Motor neuron (in vitro differentiated cells): Measurements from ENCODE around the gene SIRT2. TPM values are rescaled to one million over a fixed set of nuclear protein-coding genes. Genes with fewer than 3 reads are reported as not detected.
"Not testable (repeated sequence)": the region's sequence is repeated elsewhere in the genome, so short reads cannot be mapped to it uniquely, and the experiment has no call there.

Source experiments
- ATAC-seq, 8 experiments: fragments of 200-7000 bp; cut with Tn5 transposase; replicated peaks in 6 of 8; 2 replicates each; pipeline ENCODE4 v1.8.0; 2021; ENCODE audit warnings: mild to moderate bottlenecking in 8 of 8, moderate library complexity in 8 of 8
- H3K27ac ChIP-seq, 2 donors: fragments of 250-450 bp; sonication (Bioruptor Pico); 2 replicates each; pipeline ENCODE4 v1.9.0; 2021; ENCODE audit warnings: antibody characterized with exemption in 2 of 2, mild to moderate bottlenecking in 2 of 2, moderate library complexity in 1 of 2
- H3K4me1 ChIP-seq, 2 donors: fragments of 250-450 bp; sonication (Bioruptor Pico); replicated peaks in 1 of 2; 2 replicates each; pipeline ENCODE4 v1.6.1; 2021; ENCODE audit warnings: antibody characterized with exemption in 2 of 2, mild to moderate bottlenecking in 2 of 2, moderate library complexity in 1 of 2
- H3K4me3 ChIP-seq, 5 donors: fragments of 250-450 bp; sonication (Bioruptor Pico); 2 replicates each; pipeline ENCODE4 v1.9.0; 2021; ENCODE audit warnings: antibody characterized with exemption in 5 of 5, mild to moderate bottlenecking in 5 of 5, moderate library complexity in 4 of 5
- WGBS, 10 experiments: fragments of 450-650 bp; shearing (Covaris generic); methylation state at CpG; one replicate each; pipeline ENCODE4 v1.0.0; 2022; 5-methylcytosine and 5-hydroxymethylcytosine counted together
- in situ Hi-C, 9 experiments: fragments of 400-800 bp; cut with MboI; loops; one replicate each; pipeline ENCODE4 v1.15.0; 2021; ENCODE audit warnings: low sequenced_read_pairs in 9 of 9, low pct_unique_long_range_greater_than_20kb in 2 of 9; ENCODE audit not compliant: unreplicated experiment in 9 of 9
- total RNA-seq, 8 experiments: library from RNA; unstranded; fragments of 300-600 nt; gene quantifications; 2 replicates each; pipeline versions ENCODE4 v1.2.3 to v1.2.4, GENCODE V29; 2022

The SIRT2 gene
- total RNA-seq = 10 to 100 TPM; 22.8 to 66.0 (median 38.1) TPM

- ATAC-seq = peak; percentile 91 to 94 (median 92)
- WGBS, 10 experiments = 0% methylated on average over 1 to 8 of the region's 64 CpGs; no CpG with 5 or more reads in 5 of the 10 experiments
These were observed at the start of gene SIRT2, which contains the start of gene NFKBIB for GRCh38 chr19:38899447-38900201. Gene SIRT2, minus strand, starts transcription at chr19:38899618. Its CDS starts 97 bp downstream, at chr19:38899521. Gene NFKBIB, plus strand, starts transcription at chr19:38899969. Its CDS starts 64 bp downstream, at chr19:38900033.

DNA sequence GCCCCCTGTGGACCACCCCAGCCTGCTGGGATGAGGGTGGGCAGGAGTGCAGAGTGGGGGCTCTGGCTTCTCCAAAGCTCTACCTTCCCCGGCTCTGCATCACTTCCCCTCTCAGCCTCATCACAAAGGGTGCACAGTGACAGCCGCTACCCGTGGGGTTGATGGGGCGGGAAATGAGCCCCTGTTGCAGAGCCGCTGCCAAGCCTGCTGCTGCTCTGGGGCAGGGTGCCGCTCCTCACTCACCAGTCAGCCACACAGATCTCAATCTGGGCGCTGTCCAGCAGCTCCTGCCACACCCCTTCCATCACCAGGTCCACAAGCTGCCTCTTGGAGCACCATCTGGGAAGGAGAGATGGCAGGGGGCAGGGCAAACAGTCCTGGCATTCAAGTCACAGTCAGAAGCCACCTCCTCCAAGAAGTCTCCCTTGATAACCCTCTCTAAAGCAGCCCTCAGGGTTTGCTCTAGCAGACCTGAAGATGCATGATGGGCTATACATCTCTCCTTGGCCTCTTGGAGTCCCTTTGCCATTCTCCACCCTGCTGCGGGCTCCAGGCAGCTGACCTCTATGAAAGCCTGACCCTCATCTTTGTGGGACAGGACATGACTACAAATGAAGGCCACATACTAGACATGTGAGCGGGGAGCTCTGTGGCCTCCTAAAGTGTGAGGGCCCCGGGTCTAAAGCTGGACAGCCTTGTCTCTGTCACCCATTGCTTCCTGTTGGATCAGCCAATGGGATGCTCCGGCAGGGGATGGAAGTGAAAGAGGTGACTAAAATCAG, 47.0 kb upstream of the SIRT2 start:
- Histone ChIP-seq H3K4me1 (peaks cover 0 to 5% of the 10 kb centered on the region in 2 donors), H3K27ac (no peak overlapping the region), H3K4me3 (no peak overlapping the region)
- in situ Hi-C loops = loop anchor here in 1 of 9 experiments (25.0 kb wide), 1 partner anchor 534 kb away; the partner anchor contains the start of gene FAM98C
- peak in 1 of 8 experiments; percentile 14 for ATAC-seq
- 72 to 100% (median 90%) methylated on average over 1 to 5 of the region's 11 CpGs; no CpG with 5 or more reads in 4 of the 10 experiments for WGBS, 10 experiments

More at GRCh38 chr19:38899447-38900201, at the start of gene SIRT2, which contains the start of gene NFKBIB:
- Histone ChIP-seq H3K27ac (peak within 1 kb of the TSS; percentile 70 to 76), H3K4me1 (peaks cover 6 to 8% of the 10 kb centered on the region in 2 donors), H3K4me3 (peak within 1 kb of the TSS; percentile 81 to 98 (median 93))
- in situ Hi-C loops = loop anchor here in 3 of 9 experiments (25.0 kb wide), 1 partner anchor 487 kb away; the partner anchor contains the start of gene FAM98C (in 3 of the 3)

DNA sequence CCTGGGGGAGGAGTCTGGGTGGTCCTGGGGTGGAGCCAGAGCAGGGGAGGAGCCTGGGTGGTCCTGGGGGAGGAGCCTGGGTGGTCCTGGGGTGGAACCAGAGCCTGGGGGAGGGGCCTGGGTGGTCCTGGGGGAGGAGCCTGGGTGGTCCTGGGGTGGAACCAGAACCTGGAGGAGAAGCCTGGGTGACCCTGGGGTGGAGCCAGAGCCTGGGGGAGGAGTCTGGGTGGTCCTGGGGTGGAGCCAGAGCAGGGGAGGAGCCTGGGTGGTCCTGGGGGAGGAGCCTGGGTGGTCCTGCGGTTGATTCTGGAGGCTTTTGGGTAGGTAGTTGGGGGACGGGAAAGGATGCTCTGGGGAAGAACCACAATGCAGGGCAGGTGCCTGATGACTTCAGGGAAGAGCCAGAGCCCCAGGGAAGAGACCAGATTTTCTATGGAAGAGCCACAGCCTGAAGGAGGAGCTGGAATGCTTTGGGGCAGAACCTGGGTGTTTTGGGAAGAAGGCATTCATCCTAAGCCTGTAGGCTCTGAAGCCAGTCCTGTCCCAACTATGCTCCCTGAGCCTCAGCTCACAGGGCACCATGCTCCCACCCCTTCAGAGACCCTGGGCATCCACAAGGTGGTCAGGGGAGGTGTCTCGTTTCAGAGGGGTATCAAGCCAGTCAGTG, 46.3 kb upstream of the SIRT2 start:
- Histone ChIP-seq H3K27ac (no peak overlapping the region), H3K4me1 (peaks cover 0 to 5% of the 10 kb centered on the region in 2 donors), H3K4me3 (no peak overlapping the region)
- ATAC-seq = no peak
- WGBS, 10 experiments = no CpG with 5 or more reads among the region's 3 CpGs
- in situ Hi-C loops = loop anchor here in 1 of 9 experiments (25.0 kb wide), 1 partner anchor 533 kb away; the partner anchor contains the start of gene FAM98C

DNA sequence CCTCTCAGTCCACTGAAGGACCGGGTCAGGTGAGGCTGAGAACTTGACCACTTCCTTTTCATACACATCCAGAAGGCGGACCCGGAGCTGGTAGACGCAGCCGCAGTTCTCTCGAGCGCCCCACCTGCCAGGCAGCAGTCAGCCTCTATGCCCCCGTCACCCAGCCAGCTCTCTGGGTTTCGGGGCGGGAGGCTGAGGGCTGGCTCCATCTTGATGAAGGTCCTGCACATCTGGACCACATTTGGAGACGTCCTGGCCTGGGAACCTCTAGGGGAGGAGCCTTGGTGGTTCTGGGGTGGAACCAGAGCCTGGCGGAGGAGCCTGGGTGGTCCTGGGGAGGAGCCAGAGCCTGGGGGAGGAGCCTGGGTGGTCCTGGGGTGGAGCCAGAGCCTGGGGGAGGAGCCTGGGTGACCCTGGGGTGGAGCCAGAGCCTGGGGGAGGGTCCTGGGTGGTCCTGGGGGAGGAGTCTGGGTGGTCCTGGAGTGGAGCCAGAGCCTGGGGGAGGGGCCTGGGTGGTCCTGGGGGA, 45.6 kb upstream of the SIRT2 start:
- in situ Hi-C loops = loop anchor here in 1 of 9 experiments (25.0 kb wide), 1 partner anchor 533 kb away; the partner anchor contains the start of gene FAM98C
- WGBS, 10 experiments = no CpG with 5 or more reads among the region's 12 CpGs
- Histone ChIP-seq H3K4me1 (peaks cover 0 to under 1% of the 10 kb centered on the region in 2 donors), H3K4me3 (no peak overlapping the region), H3K27ac (no peak overlapping the region)
- ATAC-seq = peak in 1 of 8 experiments; percentile 24

- WGBS, 10 experiments = 20 to 100% (median 90%) methylated on average over 1 to 5 of the region's 20 CpGs; no CpG with 5 or more reads in 6 of the 10 experiments
- Histone ChIP-seq H3K4me1 (no peaks in the 10 kb centered on the region), H3K27ac (no peak overlapping the region), H3K4me3 (no peak overlapping the region)
- peak in 2 of 8 experiments; percentile 21 to 45 for ATAC-seq
- in situ Hi-C loops = loop anchor here in 1 of 9 experiments (25.0 kb wide), 1 partner anchor 530 kb away; the partner anchor contains the start of gene FAM98C
These were observed 43.2 kb upstream of the SIRT2 start for GRCh38 chr19:38942471-38943181.

DNA sequence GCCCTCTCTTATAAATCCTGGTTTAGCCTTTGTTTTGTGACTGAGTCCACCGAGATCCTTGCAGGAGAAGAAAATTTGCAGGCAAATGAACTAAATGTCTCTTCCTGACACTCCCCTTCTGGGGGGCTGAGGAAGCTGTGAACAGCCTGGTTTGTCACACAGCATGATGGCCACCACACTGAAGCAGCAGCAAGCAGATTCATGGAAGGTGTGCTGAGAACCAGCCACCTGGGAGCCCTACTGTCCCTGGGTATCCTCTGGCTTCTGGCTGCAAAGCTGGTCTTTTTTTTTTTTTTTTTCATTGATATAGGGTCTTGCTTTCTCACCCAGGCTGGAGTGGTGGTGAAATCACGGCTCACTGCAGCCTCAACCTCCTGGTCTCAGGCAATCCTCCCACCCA, 42.6 kb upstream of the SIRT2 start:
- Histone ChIP-seq H3K4me1 (no peaks in the 10 kb centered on the region), H3K4me3 (no peak overlapping the region), H3K27ac (no peak overlapping the region)
- in situ Hi-C loops = loop anchor here in 1 of 9 experiments (25.0 kb wide), 1 partner anchor 530 kb away; the partner anchor contains the start of gene FAM98C
- WGBS, 10 experiments = 33 to 100% (median 73%) methylated on average over 1 to 2 of the region's 2 CpGs; no CpG with 5 or more reads in 6 of the 10 experiments
- no peak for ATAC-seq

DNA sequence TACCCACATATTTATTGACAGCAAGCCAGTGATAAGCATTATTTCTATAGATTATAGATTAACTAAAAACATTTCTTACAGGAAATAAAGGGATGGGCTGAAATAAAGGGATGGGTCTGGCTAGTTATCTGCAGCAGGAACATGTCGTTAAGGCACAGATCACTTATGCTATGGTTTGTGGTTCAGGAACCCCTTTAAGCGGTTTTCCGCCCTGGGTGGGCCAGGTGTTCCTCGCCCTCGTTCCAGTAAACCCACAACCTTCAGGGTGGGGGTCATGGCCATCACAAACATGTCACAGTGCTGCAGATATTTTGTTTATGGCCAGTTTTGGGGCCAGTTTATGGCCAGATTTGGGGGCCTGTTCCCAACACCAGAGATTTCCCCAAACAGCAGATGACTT, 42.0 kb upstream of the SIRT2 start:
- not testable (repeated sequence) for H3K4me1 ChIP-seq, H3K27ac ChIP-seq, H3K4me3 ChIP-seq, ATAC-seq
- in situ Hi-C loops = loop anchor here in 1 of 9 experiments (25.0 kb wide), 1 partner anchor 529 kb away; the partner anchor contains the start of gene FAM98C
- WGBS, 10 experiments = 40 to 100% (median 92%) methylated on average over 1 to 2 of the region's 5 CpGs; no CpG with 5 or more reads in 6 of the 10 experiments

DNA sequence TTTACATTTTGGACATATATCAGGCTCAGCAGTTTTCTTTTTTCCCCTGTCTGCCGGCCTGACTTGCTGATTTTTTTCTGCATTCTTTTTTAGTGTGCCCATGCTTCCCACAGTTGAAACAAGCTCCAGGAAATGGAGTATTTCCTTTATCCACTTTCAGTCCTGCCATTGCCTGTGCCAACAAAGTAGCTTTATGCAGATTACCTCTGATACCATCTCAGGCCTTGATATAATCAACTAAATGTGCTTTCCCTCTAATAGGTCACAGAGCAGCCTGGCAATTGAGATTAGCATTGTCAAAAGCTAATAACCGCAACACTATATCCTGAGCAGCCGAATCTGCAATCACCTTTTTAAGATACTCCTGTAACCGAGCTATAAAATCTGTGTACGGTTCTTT, 40.5 kb upstream of the SIRT2 start:
- in situ Hi-C loops = loop anchor here in 1 of 9 experiments (25.0 kb wide), 1 partner anchor 528 kb away; the partner anchor contains the start of gene FAM98C
- H3K4me3 ChIP-seq = no peak overlapping the region
- ATAC-seq = no peak
- 42 to 100% (median 80%) methylated on average over 1 to 5 of the region's 5 CpGs; no CpG with 5 or more reads in 2 of the 10 experiments for WGBS, 10 experiments
- H3K27ac ChIP-seq = no peak overlapping the region
- H3K4me1 ChIP-seq = no peaks in the 10 kb centered on the region

DNA sequence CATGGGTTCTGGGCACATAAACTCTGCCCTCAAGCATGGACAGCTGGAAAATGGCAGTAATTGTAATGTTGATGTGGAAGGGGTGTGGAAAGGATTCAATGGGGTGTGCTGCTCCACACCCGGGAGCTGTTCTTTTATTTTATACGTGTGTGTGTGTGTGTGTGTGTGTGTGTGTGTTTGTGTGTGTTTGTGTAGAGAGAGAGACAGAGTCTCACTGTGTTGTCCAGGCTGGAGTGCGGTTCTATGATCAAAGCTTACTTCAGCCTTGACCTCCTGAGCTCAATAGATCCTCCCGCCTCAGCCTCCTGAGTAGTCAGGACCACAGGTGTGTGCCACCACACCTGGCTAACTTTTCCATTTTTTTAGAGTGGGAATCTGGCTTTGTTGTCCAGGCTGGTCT, 34.1 kb upstream of the SIRT2 start:
- in situ Hi-C loops = loop anchor here in 1 of 9 experiments (25.0 kb wide), 1 partner anchor 521 kb away; the partner anchor contains the start of gene FAM98C
- Histone ChIP-seq H3K4me1 (peaks cover 2 to 7% of the 10 kb centered on the region in 2 donors), H3K27ac (no peak overlapping the region), H3K4me3 (no peak overlapping the region)
- ATAC-seq = no peak
- 92 to 100% (median 100%) methylated on average over 1 to 3 of the region's 4 CpGs; no CpG with 5 or more reads in 6 of the 10 experiments for WGBS, 10 experiments

- H3K4me3 ChIP-seq = no peak overlapping the region
- H3K4me1 ChIP-seq = peaks cover 2 to 7% of the 10 kb centered on the region in 2 donors
- WGBS, 10 experiments = 60 to 100% (median 97%) methylated on average over 1 to 13 of the region's 29 CpGs; no CpG with 5 or more reads in 3 of the 10 experiments
- in situ Hi-C loops = loop anchor here in 1 of 9 experiments (25.0 kb wide), 1 partner anchor 520 kb away; the partner anchor contains the start of gene FAM98C
- H3K27ac ChIP-seq = no peak overlapping the region
- no peak for ATAC-seq
These were observed 33.2 kb upstream of the SIRT2 start for GRCh38 chr19:38932425-38933179.

GRCh38 chr19:38931521-38931793, 32.0 kb upstream of the SIRT2 start:
- ATAC-seq = no peak
- in situ Hi-C loops = loop anchor here in 1 of 9 experiments (25.0 kb wide), 1 partner anchor 519 kb away; the partner anchor contains the start of gene FAM98C
- peak overlapping the region; percentile 51 to 80 (median 64) for H3K4me3 ChIP-seq
- WGBS, 10 experiments = 0 to 40% (median 18%) methylated on average over 1 to 3 of the region's 8 CpGs; no CpG with 5 or more reads in 5 of the 10 experiments
- peaks cover 2 to 7% of the 10 kb centered on the region in 2 donors for H3K4me1 ChIP-seq
- peak overlapping the region; percentile 40 to 97 for H3K27ac ChIP-seq
